Fibroblast of lung (primary cell): Measurements from ENCODE around the gene KRTAP5-3.

Source experiments
- CTCF ChIP-seq, 2 donors: IDR thresholded peaks in 1 of 2; conservative IDR thresholded peaks in 1 of 2; 1 replicate in 1 of 2; 2 replicates in 1 of 2; pipeline ENCODE4 v1.5.1; 2011 to 2012; ENCODE audit warnings: low read length in 2 of 2, control low read depth in 1 of 2, inconsistent platforms in 1 of 2, low read depth in 1 of 2, mild to moderate bottlenecking in 1 of 2
- EZH2 ChIP-seq: IDR thresholded peaks from 2 replicates; pipeline ENCODE4 v1.5.1; 2012; ENCODE audit warnings: low read length, control low read depth, mild to moderate bottlenecking; ENCODE audit errors: missing control alignments

- TF ChIP-seq CTCF (conservative IDR thresholded peaks at IDR 0.05 in 1 of 2, IDR thresholded peaks at IDR 0.05 in 1 of 2; ENCODE audit: low read depth in 1 of 2, low read length in 2 of 2), result no peak
- TF ChIP-seq EZH2, result no peak
Observed at GRCh38 chr11:1636291-1636950, 28.2 kb upstream of the KRTAP5-3 start.
